ENCODE measurements around the gene UCK2.

Gene UCK2

GRCh38 chr1:165823552-165824268 lies 3.7 kb upstream of the UCK2 start:
- TF ChIP-seq CTCF (IDR thresholded peaks at IDR 0.05), result no peak
- Histone ChIP-seq H3K4me3 (ENCODE audit: low read depth in 1 of 2, low read length in 1 of 2) (no peak overlapping the region), H3K4me1 (ENCODE audit: control insufficient read depth in 1 of 2, insufficient read depth in 1 of 2, low read depth in 1 of 2, low read length in 1 of 2) (peaks cover 10 to 14% of the 10 kb centered on the region in 2 experiments)

GRCh38 chr1:165824269-165824643 lies 3.2 kb upstream of the UCK2 start:
- no peaks in the 10 kb centered on the region for H3K9me3 ChIP-seq
- peaks cover 16 to 19% of the 10 kb centered on the region in 2 experiments for H3K4me1 ChIP-seq (ENCODE audit: control insufficient read depth in 1 of 2, insufficient read depth in 1 of 2, low read depth in 1 of 2, low read length in 1 of 2)
- H3K4me3 ChIP-seq (ENCODE audit: low read depth in 1 of 2, low read length in 1 of 2), result no peak overlapping the region
- TF ChIP-seq CTCF (IDR thresholded peaks at IDR 0.05), result no peak
- no peaks in the 10 kb centered on the region for H3K27me3 ChIP-seq
- H3K36me3 ChIP-seq, result no peaks in the 10 kb centered on the region
- H3K27ac ChIP-seq, result no peak overlapping the region

More at GRCh38 chr1:165823552-165824268, 3.7 kb upstream of the UCK2 start:
- Histone ChIP-seq H3K36me3 (no peaks in the 10 kb centered on the region), H3K9me3 (no peaks in the 10 kb centered on the region), H3K27me3 (no peaks in the 10 kb centered on the region), H3K27ac (no peak overlapping the region)

- Histone ChIP-seq H3K27me3 (no peaks in the 10 kb centered on the region), H3K4me1 (ENCODE audit: control insufficient read depth in 1 of 2, insufficient read depth in 1 of 2, low read depth in 1 of 2, low read length in 1 of 2) (peaks cover 18 to 22% of the 10 kb centered on the region in 2 experiments), H3K36me3 (no peaks in the 10 kb centered on the region), H3K4me3 (ENCODE audit: low read depth in 1 of 2, low read length in 1 of 2) (peak overlapping the region; percentile 15 to 82), H3K9me3 (no peaks in the 10 kb centered on the region), H3K27ac (no peak overlapping the region)
- TF ChIP-seq CTCF (IDR thresholded peaks at IDR 0.05), result no peak
These were observed 698 bp upstream of the UCK2 start for GRCh38 chr1:165826565-165827267.

- no peaks in the 10 kb centered on the region for H3K9me3 ChIP-seq
- no peaks in the 10 kb centered on the region for H3K27me3 ChIP-seq
- H3K27ac ChIP-seq, result peak overlapping the region; percentile 25
- peak overlapping the region; percentile 74 to 82 for H3K4me3 ChIP-seq (ENCODE audit: low read depth in 1 of 2, low read length in 1 of 2)
- no peak for TF ChIP-seq CTCF (IDR thresholded peaks at IDR 0.05)
- peaks cover 18 to 22% of the 10 kb centered on the region in 2 experiments for H3K4me1 ChIP-seq (ENCODE audit: control insufficient read depth in 1 of 2, insufficient read depth in 1 of 2, low read depth in 1 of 2, low read length in 1 of 2)
- no peaks in the 10 kb centered on the region for H3K36me3 ChIP-seq
These were observed 772 bp downstream of the UCK2 start for GRCh38 chr1:165828103-165828668.

- Histone ChIP-seq H3K4me3 (ENCODE audit: low read depth in 1 of 2, low read length in 1 of 2) (peak overlapping the region; percentile 74 to 82), H3K9me3 (no peaks in the 10 kb centered on the region), H3K36me3 (no peaks in the 10 kb centered on the region), H3K27me3 (no peaks in the 10 kb centered on the region), H3K4me1 (ENCODE audit: control insufficient read depth in 1 of 2, insufficient read depth in 1 of 2, low read depth in 1 of 2, low read length in 1 of 2) (peaks cover 18 to 22% of the 10 kb centered on the region in 2 experiments), H3K27ac (no peak overlapping the region)
- no peak for TF ChIP-seq CTCF (IDR thresholded peaks at IDR 0.05)
These were observed 1.4 kb downstream of the UCK2 start for GRCh38 chr1:165828669-165829329.

All from neutrophil (primary cell).